ENCODE data around the gene RALGPS1. TPM values are rescaled to one million over a fixed set of nuclear protein-coding genes. Genes with fewer than 3 reads are reported as not detected.

Gene RALGPS1
- total RNA-seq, 2 donors from 2014 or later = 12.5 TPM

- DNase-seq = no peak
- intact Hi-C loops (cut with DNase I) = no loop called here
- no peak for ATAC-seq
Measured at GRCh38 chr9:127256324-127256723, 341.7 kb downstream of the RALGPS1 start.

- intact Hi-C loops (cut with DNase I) = no loop called here
- DNase-seq (no peak), ATAC-seq (peak; percentile 18 to 61)
Measured at GRCh38 chr9:127258606-127259471, 344.3 kb downstream of the RALGPS1 start.

- ATAC-seq (no peak), DNase-seq (no peak)
- intact Hi-C loops (cut with DNase I) = no loop called here
Measured at GRCh38 chr9:127262602-127263001, 348.0 kb downstream of the RALGPS1 start.

- DNase-seq = no peak
- intact Hi-C loops (cut with DNase I) = no loop called here
- no peak for ATAC-seq
Measured at GRCh38 chr9:127263237-127263636, 348.7 kb downstream of the RALGPS1 start.

GRCh38 chr9:127263664-127264063 is 349.1 kb downstream of the RALGPS1 start:
- intact Hi-C loops (cut with DNase I) = no loop called here
- DNase-seq (no peak), ATAC-seq (peak; percentile 74 to 75)

- intact Hi-C loops (cut with DNase I) = no loop called here
- ATAC-seq (peak in 1 of 2 donors; percentile 45), DNase-seq (no peak)
Measured at GRCh38 chr9:127264462-127265219, 350.1 kb downstream of the RALGPS1 start, which contains the start of gene GARNL3. Gene GARNL3, plus strand, starts transcription at chr9:127264774. Its CDS starts 104 bp downstream, at chr9:127264878.

- DNase-seq (no peak), ATAC-seq (no peak)
- intact Hi-C loops (cut with DNase I) = no loop called here
Measured at GRCh38 chr9:127267793-127268525, 353.4 kb downstream of the RALGPS1 start.

- ATAC-seq = no peak
- intact Hi-C loops (cut with DNase I) = no loop called here
- no peak for DNase-seq
Measured at GRCh38 chr9:127269449-127269848, 354.9 kb downstream of the RALGPS1 start.

Other genes starting within 250 kb of the RALGPS1 start
- gene ZBTB43, start 109.7 kb upstream of the RALGPS1 start, total RNA-seq = 10 to 100 TPM; 17.5 to 34.0 TPM
- gene ZBTB34, start 54.1 kb upstream of the RALGPS1 start, total RNA-seq = 1 to 10 TPM; 5.2 to 5.6 TPM
- gene ANGPTL2, start 207.9 kb downstream of the RALGPS1 start, total RNA-seq = 10 to 100 TPM; 51.8 to 63.1 TPM